HL-60/S4 (cell line): ENCODE measurements around the gene SLC2A10.

ENCODE experiments used
- in situ Hi-C: fragments of 300-500 bp; cut with MboI; formaldehyde crosslinking; loops from 2 replicates; pipeline ENCODE4 v1.14.3; 2022; ENCODE audit warnings: low sequenced_read_pairs

SLC2A10 gene

GRCh38 chr20:46701556-46701955 is 7.9 kb upstream of the SLC2A10 start:
- in situ Hi-C loops: no loop called here

- in situ Hi-C loops: no loop called here
Observed at GRCh38 chr20:46701986-46702385, 7.5 kb upstream of the SLC2A10 start.

GRCh38 chr20:46702447-46703203 is 6.8 kb upstream of the SLC2A10 start:
- in situ Hi-C loops: no loop called here

GRCh38 chr20:46703435-46703834 is 6.0 kb upstream of the SLC2A10 start:
- in situ Hi-C loops: no loop called here

- in situ Hi-C loops: no loop called here
Observed at GRCh38 chr20:46704714-46705377, 4.6 kb upstream of the SLC2A10 start.

- in situ Hi-C loops: no loop called here
Observed at GRCh38 chr20:46705378-46705729, 4.1 kb upstream of the SLC2A10 start.

GRCh38 chr20:46706242-46706641 is 3.2 kb upstream of the SLC2A10 start:
- in situ Hi-C loops: no loop called here

GRCh38 chr20:46708172-46708860 is 1.1 kb upstream of the SLC2A10 start:
- in situ Hi-C loops: no loop called here

GRCh38 chr20:46709055-46709458 is 392 bp upstream of the SLC2A10 start:
- in situ Hi-C loops: no loop called here

- in situ Hi-C loops: no loop called here
Observed at GRCh38 chr20:46710153-46710913, 884 bp downstream of the SLC2A10 start.

GRCh38 chr20:46712056-46712636 is 2.7 kb downstream of the SLC2A10 start:
- in situ Hi-C loops: no loop called here

- in situ Hi-C loops: no loop called here
Observed at GRCh38 chr20:46713957-46714834, 4.7 kb downstream of the SLC2A10 start.

GRCh38 chr20:46715292-46715756 is 5.9 kb downstream of the SLC2A10 start:
- in situ Hi-C loops: no loop called here

GRCh38 chr20:46717818-46718541 is 8.5 kb downstream of the SLC2A10 start:
- in situ Hi-C loops: no loop called here

GRCh38 chr20:46720019-46720418 is 10.6 kb downstream of the SLC2A10 start:
- in situ Hi-C loops: no loop called here

- in situ Hi-C loops: no loop called here
Observed at GRCh38 chr20:46720776-46721425, 11.5 kb downstream of the SLC2A10 start.

- in situ Hi-C loops: no loop called here
Observed at GRCh38 chr20:46721476-46721875, 12.0 kb downstream of the SLC2A10 start.

- in situ Hi-C loops: no loop called here
Observed at GRCh38 chr20:46722450-46722849, 13.0 kb downstream of the SLC2A10 start.

- in situ Hi-C loops: no loop called here
Observed at GRCh38 chr20:46723039-46723438, 13.6 kb downstream of the SLC2A10 start.
